GM21723 (cell line): ENCODE data around the gene ARPC4.
"Not testable (repeated sequence)": the region's sequence is repeated elsewhere in the genome, so short reads cannot be mapped to it uniquely, and the experiment has no call there.

Experiments used
- ATAC-seq: cut with Tn5 transposase; IDR thresholded peaks from one replicate; pipeline ENCODE4 v1.9.1; 2021; ENCODE audit warnings: mild to moderate bottlenecking, moderate library complexity; ENCODE audit not compliant: unreplicated experiment

Gene ARPC4

GRCh38 chr3:9769426-9770275 lies 23.2 kb upstream of the ARPC4 start, which contains the start of gene CAMK1:
CAMK1 (minus strand) TSS chr3:9769947; CDS start chr3:9767749, 2,198 bp downstream.
- peak; percentile 91 for ATAC-seq

- no peak for ATAC-seq
These were observed 22.5 kb upstream of the ARPC4 start for GRCh38 chr3:9770276-9770812.

- ATAC-seq: not testable (repeated sequence)
These were observed 21.9 kb upstream of the ARPC4 start for GRCh38 chr3:9771007-9771406.

GRCh38 chr3:9776896-9777693 lies 15.8 kb upstream of the ARPC4 start:
- no peak for ATAC-seq

GRCh38 chr3:9777694-9778021 lies 15.2 kb upstream of the ARPC4 start:
- no peak for ATAC-seq

DNA sequence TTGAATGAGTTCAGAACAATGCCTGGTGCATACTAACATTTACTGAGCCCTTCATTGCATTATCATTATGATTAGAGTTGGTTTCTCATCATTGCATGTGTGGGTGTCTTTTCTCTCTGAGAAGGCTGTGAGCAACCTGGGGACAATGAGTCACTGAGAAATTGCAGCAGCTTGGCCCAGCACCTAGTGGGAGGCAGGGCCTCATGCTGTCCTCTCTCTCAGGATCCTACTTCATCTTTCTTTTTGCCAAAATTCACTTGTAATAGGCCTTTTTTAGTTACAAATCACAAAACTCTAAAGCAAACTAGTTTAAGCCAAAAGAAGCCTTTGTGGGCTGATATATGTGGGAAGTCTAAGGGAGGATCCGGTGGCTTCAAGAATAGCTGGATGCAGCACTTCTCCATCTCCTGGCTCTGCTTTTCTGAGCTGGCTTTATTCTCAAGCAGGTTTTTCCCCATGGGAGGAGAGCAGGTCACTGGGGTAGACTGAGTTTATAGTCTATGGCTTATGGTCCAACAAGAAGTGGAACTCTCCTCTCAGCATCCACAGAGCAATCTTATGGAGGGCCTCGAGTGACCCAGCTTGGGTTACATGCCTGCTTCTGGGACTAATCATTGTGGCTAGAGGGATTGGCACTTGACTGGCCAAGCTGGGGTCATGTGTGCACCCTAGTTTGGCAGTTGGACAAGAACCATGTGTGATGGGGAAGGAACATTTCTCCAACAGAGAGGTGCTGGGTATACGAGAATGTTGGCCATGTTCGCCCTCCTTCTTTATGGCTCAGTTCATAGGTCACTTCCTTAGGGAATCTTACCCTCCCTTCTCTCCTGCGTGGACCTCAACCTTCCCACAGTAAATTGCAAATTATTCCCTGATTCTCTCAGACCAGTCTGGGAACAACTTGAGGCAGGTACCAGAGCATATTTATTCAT lies 14.5 kb upstream of the ARPC4 start:
- ATAC-seq: no peak

DNA sequence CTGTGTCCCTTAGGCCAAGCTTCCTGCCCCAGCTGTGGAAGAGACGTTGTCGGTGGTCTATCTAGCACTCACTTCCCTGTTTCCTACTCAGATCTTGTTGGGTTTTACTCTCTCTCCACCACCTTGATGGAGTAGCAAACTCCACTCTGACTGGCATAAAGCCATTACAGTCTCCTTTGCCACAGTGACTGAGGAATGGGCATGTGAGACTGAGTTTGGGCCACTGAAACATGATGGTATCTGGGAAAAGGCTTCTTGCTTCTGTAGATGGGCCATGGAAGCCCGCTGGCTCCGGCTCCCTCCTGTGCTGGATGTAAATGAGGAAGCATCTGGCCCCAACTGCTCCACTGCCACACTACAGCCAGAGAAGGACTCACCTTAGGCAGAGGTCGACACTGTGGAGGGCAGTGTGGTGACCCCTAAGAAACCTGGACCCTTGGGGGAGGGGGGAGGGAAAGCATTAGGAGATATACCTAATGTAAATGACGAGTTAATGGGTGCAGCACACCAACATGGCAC lies 13.7 kb upstream of the ARPC4 start:
- no peak for ATAC-seq

DNA sequence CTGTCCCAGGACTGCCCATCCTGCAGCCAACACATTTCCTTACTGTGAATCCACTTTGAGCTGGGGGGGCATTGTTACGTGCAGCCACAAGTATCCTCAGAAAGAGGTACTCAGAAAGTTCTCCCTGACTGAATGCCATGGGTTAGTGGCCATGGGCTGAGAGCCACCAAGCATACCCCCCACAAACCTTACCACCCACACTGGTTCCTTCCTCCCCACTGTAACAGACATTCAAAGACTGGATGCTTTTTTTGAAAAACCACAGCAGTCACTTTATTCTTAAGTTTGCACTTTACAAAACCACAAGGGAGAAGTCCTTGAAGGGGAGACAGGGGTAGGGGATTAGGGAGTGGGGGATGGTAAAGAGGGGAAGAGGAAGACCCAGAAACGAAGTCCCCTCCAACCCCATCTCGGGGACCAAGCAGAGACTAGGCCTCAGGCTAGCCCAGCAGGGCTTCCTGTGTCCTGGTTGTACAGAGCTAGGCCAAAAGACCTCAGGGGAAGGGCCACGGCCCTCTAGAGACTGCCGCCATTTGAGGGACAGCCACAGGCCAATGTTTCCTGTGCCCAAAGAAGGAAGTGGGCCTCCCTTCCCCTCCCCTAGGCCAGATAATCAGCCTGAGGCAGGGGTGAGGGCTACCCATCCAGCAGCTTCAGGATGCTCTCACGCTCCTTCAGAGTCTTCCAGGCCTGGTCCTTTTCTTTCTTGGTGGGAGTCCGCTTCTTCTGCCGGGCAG lies 13.0 kb upstream of the ARPC4 start:
- ATAC-seq: peak; percentile 60

DNA sequence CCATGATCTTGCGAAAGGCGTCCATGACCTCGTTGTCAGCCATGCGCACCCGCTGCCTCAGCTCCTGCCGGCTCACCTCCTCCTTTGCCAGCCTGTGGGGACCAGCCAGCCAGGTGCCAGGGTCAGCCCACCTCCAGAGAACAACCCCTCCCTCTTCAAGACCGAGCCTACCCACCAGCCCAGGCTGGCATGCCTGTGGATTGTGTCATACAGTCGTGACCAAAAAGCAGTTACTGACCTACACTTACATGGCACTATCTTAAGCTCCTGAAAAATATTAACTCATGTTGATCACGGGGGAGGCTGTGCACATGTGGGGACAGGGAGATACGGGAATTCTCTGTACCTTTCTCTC lies 12.4 kb upstream of the ARPC4 start:
- no peak for ATAC-seq

GRCh38 chr3:9780910-9781309 lies 12.0 kb upstream of the ARPC4 start:
- no peak for ATAC-seq

DNA sequence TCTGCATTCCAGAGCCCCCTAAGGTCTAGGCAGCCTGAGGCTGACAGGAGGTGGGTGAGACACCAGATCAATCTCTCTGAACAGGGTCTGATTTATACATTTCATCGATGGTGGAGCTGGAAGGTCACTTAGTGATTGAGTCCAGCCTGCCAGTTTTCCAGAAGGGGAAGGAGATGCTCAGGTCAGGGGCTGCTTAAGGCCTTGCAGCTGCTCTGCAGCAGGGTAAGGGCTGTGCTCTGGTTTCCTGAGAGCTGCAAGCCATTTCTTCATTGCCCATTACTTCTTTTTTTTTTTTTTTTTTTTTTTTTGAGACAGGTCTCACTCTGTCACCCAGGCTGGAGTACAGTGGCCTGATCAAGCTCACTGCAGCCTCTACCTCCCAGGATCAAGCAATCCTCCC lies 11.3 kb upstream of the ARPC4 start:
- no peak for ATAC-seq

GRCh38 chr3:9781978-9782603 lies 10.8 kb upstream of the ARPC4 start:
- ATAC-seq: no peak

DNA sequence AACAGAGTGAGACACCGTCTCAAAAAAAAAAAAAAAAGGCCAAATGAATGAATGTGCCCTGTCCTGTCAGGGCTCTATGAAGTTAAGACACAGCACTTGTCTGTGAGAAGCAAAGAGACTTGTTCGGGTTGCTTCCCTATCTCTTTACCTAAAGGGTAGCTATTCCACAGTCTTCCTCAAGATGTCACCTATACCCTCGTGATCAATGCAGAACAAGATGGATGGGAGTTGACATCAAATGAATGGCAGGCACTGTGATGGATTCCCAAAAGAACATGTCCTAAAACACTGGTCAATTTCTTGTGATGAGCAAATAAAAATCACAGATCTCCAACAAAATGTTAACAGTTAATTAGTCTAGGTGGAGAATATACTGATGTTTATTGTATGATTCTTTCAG lies 10.1 kb upstream of the ARPC4 start:
- no peak for ATAC-seq

- ATAC-seq: no peak
These were observed 8.9 kb upstream of the ARPC4 start for GRCh38 chr3:9783954-9784353.

GRCh38 chr3:9784965-9785364 lies 7.9 kb upstream of the ARPC4 start:
- ATAC-seq: no peak

DNA sequence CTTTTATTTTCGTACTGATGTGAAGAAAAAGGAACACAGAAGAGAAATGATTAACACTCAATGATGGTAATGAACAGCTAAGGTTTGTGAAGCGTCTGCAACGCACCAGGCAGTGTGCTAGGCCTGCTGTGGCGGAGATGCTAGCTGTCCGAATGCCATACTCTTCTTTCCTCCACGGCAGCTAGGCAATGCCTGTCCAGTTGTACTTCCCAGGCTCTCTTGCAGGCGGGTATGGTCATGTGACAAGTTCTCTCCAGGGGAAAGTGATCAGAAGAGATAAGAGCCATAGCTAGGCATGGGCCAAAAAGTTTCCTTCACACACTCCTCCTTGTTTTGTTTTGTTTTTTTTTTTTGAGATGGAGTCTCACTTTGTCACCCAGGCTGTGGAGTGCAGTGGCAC lies 7.3 kb upstream of the ARPC4 start:
- ATAC-seq: no peak

DNA sequence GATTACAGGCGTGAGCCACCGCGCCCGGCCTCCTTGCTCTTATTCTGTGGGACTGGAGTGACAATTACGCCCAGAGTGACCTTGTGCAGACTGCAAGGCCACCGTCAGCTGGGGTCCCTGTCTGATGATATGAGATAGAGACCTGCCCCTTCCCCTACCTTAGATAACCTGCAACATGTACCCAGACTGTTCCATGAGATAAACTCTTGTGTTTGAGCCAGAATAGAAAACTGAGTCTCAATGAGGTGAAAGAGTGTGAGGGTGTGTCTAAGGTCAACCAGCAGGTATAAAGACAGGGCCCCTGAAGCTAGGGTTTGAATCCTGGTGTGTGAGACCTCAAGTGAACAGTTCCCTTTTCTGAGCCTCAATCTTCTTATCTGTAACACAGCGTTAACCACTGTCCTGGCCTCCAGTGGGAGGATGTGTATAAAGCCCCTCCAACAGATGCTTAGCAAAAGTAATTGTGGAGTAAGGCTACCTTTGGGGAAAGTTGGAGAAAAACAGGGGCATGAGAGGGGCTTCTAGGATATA lies 6.6 kb upstream of the ARPC4 start:
- no peak for ATAC-seq

GRCh38 chr3:9786825-9787669 lies 5.8 kb upstream of the ARPC4 start:
- ATAC-seq: no peak
